NCI-H82 treated with DMSO at 0.1 percent for 48 hours (cell line): Measurements from ENCODE around the gene BTBD19.
"Not testable (repeated sequence)": the region's sequence is repeated elsewhere in the genome, so short reads cannot be mapped to it uniquely, and the experiment has no call there.

ENCODE experiments used
- DNase-seq: peaks from one replicate; lab custom pipeline; 2025; ENCODE audit not compliant: unreplicated experiment; lab: John Stamatoyannopoulos, UW

BTBD19 gene

GRCh38 chr1:44827197-44828002, 19.1 kb downstream of the BTBD19 start:
- DNase-seq, result no peak

- no peak for DNase-seq
These were observed 19.8 kb downstream of the BTBD19 start for GRCh38 chr1:44828003-44828651.

GRCh38 chr1:44828841-44829440, 20.6 kb downstream of the BTBD19 start:
- DNase-seq, result no peak

GRCh38 chr1:44829506-44830384, 21.4 kb downstream of the BTBD19 start:
- DNase-seq, result no peak

- DNase-seq, result no peak
These were observed 22.6 kb downstream of the BTBD19 start for GRCh38 chr1:44830900-44831304.

GRCh38 chr1:44831516-44831915, 23.2 kb downstream of the BTBD19 start:
- DNase-seq, result no peak

GRCh38 chr1:44832056-44832705, 23.9 kb downstream of the BTBD19 start:
- no peak for DNase-seq

- DNase-seq, result no peak
These were observed 26.0 kb downstream of the BTBD19 start for GRCh38 chr1:44834328-44834727.

- peak; percentile 85 for DNase-seq
These were observed 27.7 kb downstream of the BTBD19 start for GRCh38 chr1:44835738-44836675.

GRCh38 chr1:44838294-44838693, 30.0 kb downstream of the BTBD19 start:
- not testable (repeated sequence) for DNase-seq

- DNase-seq, result no peak
These were observed 31.3 kb downstream of the BTBD19 start for GRCh38 chr1:44839576-44839975.

- DNase-seq, result no peak
These were observed 34.2 kb downstream of the BTBD19 start for GRCh38 chr1:44842486-44842861.

- peak; percentile 74 for DNase-seq
These were observed 34.7 kb downstream of the BTBD19 start, which contains the start of gene PTCH2 for GRCh38 chr1:44842862-44843655. TSS of gene PTCH2 (minus strand) at chr1:44843253. CDS start at chr1:44842932, 321 bp downstream.

GRCh38 chr1:44846985-44847384, 38.7 kb downstream of the BTBD19 start:
- no peak for DNase-seq

- no peak for DNase-seq
These were observed 39.5 kb downstream of the BTBD19 start for GRCh38 chr1:44847845-44848244.

- DNase-seq, result no peak
These were observed 40.3 kb downstream of the BTBD19 start for GRCh38 chr1:44848456-44849181.

GRCh38 chr1:44849575-44850132, 41.3 kb downstream of the BTBD19 start:
- DNase-seq, result no peak

GRCh38 chr1:44851308-44851707, 43.0 kb downstream of the BTBD19 start:
- no peak for DNase-seq
